ENCODE measurements around the gene HECTD4. TPM values are rescaled to one million over a fixed set of nuclear protein-coding genes. Genes with fewer than 3 reads are reported as not detected.

The HECTD4 gene
- total RNA-seq, 4 donors from 2014 or later, result 28.2 to 54.4 (median 33.7) TPM

DNA sequence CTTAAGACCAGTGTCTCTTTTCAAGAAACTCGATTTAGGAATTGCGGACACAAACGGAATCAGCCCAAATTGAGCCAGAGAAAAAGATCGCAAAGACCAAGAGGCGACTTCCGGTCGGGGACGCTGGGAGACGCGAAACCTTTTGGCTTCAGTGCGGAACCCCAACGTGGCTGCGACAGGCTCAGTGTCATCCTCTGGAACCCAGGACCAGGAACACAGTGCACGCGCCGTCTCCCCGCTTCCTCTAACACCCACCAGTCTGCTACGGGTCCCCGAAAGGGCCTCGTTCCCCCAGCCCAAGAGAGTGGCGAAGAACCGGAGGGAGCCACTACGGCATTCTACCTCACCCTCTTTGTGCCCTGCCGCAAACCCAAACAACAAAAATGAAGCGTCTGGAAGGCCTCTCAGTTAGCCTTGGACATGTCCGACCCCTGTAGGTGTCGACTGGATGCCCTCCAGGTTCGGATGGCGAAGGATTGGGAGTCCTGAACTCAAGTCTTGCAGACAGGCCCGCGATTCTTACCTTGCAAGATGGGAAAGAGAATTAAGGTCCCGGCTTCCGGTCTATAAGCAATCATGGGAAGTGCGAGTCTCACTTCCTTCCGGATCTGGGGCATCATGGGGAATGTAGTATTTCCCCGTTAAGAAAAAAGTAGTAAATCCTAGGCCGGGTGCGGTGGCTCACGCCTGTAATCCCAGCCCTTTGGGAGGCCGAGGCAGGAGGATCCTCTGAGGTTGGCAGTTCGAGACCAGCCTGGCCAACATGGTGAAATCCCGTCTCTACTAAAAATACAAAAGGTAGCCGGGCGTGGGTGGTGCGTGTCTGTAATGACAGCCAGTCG lies 27.1 kb upstream of the HECTD4 start, which contains the start of gene RPL6:
Gene RPL6, minus strand, starts transcription at position 542 of the 842 bp plus-strand sequence. CDS start 949 bp downstream, outside the sequence.
- TF ChIP-seq, protein P1, sequence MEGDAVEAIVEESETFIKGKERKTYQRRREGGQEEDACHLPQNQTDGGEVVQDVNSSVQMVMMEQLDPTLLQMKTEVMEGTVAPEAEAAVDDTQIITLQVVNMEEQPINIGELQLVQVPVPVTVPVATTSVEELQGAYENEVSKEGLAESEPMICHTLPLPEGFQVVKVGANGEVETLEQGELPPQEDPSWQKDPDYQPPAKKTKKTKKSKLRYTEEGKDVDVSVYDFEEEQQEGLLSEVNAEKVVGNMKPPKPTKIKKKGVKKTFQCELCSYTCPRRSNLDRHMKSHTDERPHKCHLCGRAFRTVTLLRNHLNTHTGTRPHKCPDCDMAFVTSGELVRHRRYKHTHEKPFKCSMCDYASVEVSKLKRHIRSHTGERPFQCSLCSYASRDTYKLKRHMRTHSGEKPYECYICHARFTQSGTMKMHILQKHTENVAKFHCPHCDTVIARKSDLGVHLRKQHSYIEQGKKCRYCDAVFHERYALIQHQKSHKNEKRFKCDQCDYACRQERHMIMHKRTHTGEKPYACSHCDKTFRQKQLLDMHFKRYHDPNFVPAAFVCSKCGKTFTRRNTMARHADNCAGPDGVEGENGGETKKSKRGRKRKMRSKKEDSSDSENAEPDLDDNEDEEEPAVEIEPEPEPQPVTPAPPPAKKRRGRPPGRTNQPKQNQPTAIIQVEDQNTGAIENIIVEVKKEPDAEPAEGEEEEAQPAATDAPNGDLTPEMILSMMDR (IDR thresholded peaks at IDR 0.05; ENCODE audit: low read depth), result no peak

DNA sequence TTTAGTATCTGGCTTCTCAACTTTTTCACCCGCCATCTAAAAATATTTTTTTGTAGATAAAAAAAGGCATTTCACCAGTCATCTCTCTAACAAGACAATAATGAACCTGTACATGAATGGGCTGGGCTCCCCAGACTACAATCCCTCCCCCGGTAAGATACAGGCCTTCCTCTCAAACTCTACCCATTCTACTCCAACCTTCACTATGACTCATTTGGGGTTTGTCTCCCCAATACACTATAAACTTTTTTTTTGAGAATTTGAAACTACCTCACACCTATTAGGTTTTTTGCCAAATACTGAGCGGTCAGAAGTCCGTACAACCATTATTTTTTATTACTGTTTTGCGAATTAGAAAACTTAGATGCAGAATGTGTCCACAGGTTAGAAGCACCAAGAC lies 26.4 kb upstream of the HECTD4 start:
- TF ChIP-seq, protein P1 (IDR thresholded peaks at IDR 0.05; ENCODE audit: low read depth), result no peak

DNA sequence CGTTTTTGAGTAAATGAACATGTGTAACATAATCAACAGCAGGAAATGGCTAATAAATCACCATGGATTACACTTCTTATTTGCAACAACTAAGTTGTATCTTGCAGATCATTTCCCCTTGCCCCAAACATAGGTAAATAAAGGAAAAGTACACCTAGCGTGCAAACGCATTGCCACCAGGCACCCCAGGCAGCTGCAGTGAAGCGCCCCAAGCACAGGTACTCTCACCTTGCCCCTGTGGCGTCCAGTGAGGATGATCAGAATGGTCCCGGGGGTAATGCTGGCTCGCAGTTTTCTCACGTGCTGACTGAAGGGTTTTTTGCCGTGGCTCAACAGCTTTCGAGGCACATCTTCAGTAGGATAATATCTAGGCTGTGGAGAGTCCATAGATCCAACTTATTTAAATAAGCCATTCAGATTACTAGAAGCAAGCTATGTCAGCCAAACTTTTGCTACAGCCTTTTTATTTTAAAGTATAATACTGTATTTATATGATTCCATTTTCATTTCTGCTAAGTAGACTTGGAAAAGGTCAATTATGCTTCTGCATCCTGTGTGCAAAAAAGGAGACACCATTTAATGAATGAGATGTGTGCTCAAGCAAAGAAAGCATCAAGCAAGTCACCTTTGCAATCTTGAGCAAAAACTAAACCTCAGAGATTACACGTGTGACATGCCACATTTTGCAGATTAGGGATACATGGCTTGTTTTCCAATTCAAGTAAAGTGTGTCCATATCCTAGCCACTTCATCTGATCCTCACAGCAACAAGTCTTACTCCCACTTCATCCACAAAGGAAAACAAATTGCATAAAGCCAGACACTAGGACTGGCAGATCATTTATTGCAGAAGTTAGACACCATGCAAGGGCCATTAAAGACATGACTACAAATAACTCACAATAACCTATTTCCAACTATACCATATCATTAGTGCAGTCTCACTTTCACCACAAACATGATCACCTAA lies 24.6 kb upstream of the HECTD4 start:
- TF ChIP-seq, protein P1 (IDR thresholded peaks at IDR 0.05; ENCODE audit: low read depth), result no peak

DNA sequence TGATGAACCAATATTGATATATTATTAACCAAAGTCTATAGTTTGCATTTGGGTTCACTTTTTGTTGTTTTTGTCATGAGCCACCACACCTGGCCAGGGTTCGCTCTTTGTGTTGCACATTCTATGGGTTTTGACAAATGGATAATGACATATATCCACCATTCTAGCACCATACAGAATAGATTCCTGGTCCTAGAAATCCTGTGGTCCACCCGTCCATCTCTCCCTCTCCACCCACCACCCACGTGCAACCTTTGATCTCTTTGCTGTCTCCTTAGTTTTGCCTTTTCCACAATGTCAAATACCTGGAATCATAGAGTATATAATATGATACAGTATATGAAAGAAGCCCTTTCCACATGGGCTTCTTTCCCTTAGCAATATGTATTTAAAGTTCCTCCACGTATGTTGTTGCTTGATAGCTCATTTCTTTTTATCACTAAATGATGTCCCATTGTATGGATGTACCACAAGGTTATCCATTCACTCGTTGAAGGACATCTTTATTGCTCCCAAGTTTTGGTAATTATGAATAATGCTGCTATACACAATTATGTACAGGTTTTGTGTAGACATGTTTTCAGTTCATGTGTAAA lies 19.8 kb upstream of the HECTD4 start:
- TF ChIP-seq, protein P1 (IDR thresholded peaks at IDR 0.05; ENCODE audit: low read depth), result no peak

DNA sequence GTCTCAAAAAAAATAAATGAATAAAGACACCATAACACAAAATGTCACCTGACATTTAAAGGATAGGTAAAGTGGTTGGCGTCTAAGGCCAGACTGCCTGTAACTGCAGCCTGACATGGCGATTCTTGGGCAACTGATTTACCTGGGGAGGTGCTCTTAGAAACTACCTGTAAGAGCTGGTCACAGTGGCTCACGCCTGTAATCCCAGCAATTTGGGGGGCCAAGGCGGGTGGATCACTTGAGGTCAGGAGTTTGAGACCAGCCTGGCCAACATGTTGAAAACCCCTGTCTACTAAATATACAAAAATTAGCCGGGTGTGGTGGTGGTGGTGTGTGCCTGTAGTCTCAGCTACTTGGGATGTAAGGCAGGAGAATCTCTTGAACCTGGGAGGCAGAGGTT lies 18.8 kb upstream of the HECTD4 start:
- TF ChIP-seq, protein P1 (IDR thresholded peaks at IDR 0.05; ENCODE audit: low read depth), result no peak

DNA sequence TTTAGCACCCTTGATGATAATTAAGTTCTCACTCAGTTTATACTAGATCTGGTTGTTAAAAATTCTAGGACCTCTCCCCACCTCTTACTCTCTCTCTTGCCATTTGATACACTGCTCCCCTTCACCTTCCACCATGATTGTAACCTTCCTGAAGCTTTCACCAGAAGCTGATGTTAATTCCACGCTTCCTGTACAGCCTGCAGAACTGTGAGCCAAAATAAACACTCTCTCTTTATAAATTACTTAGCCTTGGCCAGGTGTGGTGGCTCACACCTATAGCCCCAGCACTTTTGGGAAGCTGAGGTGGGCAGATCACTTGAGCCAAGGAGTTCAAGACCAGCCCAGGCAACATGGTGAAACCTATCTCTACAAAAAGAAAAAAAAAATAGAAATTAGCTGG lies 11.1 kb upstream of the HECTD4 start:
- TF ChIP-seq, protein P1 (IDR thresholded peaks at IDR 0.05; ENCODE audit: low read depth), result no peak
